GM12891 (cell line): ENCODE data around the gene MRPL28.

Experiments used
- DNase-seq: peaks from one replicate; pipeline ENCODE4 v3.0.0; 2011; ENCODE audit warnings: low spot score; ENCODE audit not compliant: insufficient read length
- FAIRE-seq: peaks from 2 replicates; lab custom pipeline; 2011; peaks lifted over from hg19 to GRCh38; lab: Jason Lieb, UNC
- PAX5 ChIP-seq: IDR thresholded peaks from 2 replicates; pipeline ENCODE4 v1.6.1; 2011; ENCODE audit warnings: low read length, moderate library complexity, mild to moderate bottlenecking; ENCODE audit not compliant: insufficient read depth, severe bottlenecking
- POLR2A ChIP-seq: IDR thresholded peaks from 2 replicates; pipeline ENCODE4 v1.6.1; 2011; ENCODE audit warnings: low read depth, low read length, control low read depth
- POLR2AphosphoS5 ChIP-seq: IDR thresholded peaks from 2 replicates; pipeline ENCODE4 v1.6.1; 2011; ENCODE audit warnings: low read depth, low read length, control low read depth
- POU2F2 ChIP-seq: IDR thresholded peaks from 2 replicates; pipeline ENCODE4 v1.6.1; 2011; ENCODE audit warnings: low read depth, mild to moderate bottlenecking, control low read depth, low read length, moderate library complexity
- SPI1 ChIP-seq: IDR thresholded peaks from 2 replicates; pipeline ENCODE4 v1.6.1; 2011; ENCODE audit warnings: low read depth, low read length, control low read depth
- TAF1 ChIP-seq: IDR thresholded peaks from 2 replicates; pipeline ENCODE4 v1.6.1; 2011; ENCODE audit warnings: low read depth, low read length, control low read depth

The MRPL28 gene

GRCh38 chr16:361341-361871, 8.9 kb downstream of the MRPL28 start:
- DNase-seq = no peak
- FAIRE-seq = peak; percentile 55
- TF ChIP-seq SPI1 (no peak), TAF1 (no peak), POLR2AphosphoS5 (no peak), PAX5 (no peak), POLR2A (no peak), POU2F2 (no peak)

- FAIRE-seq (no peak), DNase-seq (no peak)
- TF ChIP-seq PAX5 (no peak), POLR2A (no peak), POU2F2 (no peak), TAF1 (no peak)
These were observed 9.5 kb downstream of the MRPL28 start for GRCh38 chr16:360698-361336.

- DNase-seq (no peak), FAIRE-seq (no peak)
- no peak for TF ChIP-seq SPI1
These were observed 10.3 kb downstream of the MRPL28 start for GRCh38 chr16:359871-360697.

- DNase-seq = no peak
- no peak for TF ChIP-seq POLR2A
- TF ChIP-seq SPI1 = no peak
- TF ChIP-seq POU2F2 = no peak
- TF ChIP-seq PAX5 = no peak
- no peak for FAIRE-seq
These were observed 11.1 kb downstream of the MRPL28 start for GRCh38 chr16:359067-359763.

- DNase-seq (no peak), FAIRE-seq (no peak)
- no peak for TF ChIP-seq SPI1
- TF ChIP-seq POLR2A = no peak
- TF ChIP-seq TAF1 = no peak
- TF ChIP-seq POU2F2 = no peak
- no peak for TF ChIP-seq POLR2AphosphoS5
These were observed 13.6 kb downstream of the MRPL28 start for GRCh38 chr16:356741-357140.

- no peak for DNase-seq
- TF ChIP-seq POLR2A (no peak), POLR2AphosphoS5 (no peak), PAX5 (no peak), SPI1 (no peak), POU2F2 (no peak), TAF1 (no peak)
- FAIRE-seq = no peak
These were observed 15.3 kb downstream of the MRPL28 start for GRCh38 chr16:354971-355461.

DNA sequence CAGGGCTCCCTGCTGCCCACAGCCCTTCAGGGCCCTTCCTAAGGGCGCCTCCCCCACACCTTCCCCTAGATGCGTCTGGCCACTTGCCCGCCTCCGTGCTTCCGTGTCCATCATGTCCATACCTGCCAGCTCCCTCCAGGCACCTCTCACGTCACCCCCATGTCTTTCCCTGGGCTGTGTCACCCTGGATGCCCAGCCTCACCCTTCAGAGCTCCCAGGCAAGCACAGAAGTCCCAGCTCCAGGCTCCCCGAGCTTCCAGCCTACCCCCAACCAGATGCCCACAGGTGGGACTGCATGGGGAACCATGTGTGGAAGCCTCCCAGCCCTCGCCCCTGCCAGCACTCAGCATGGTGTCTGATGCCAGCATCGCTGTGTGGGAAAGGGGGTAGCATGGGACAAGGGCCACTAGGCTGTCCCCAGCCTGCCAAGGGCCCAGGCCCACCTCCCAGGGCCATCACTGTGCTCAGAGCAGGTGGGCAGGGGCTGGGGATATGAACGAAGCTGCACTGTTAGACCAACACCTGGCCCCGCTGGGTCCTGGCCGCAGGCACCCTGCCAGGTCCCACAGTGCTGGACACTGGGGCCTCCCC, 16.0 kb downstream of the MRPL28 start:
- TF ChIP-seq SPI1 (no peak), POLR2AphosphoS5 (no peak), POU2F2 (no peak), PAX5 (no peak), TAF1 (no peak), POLR2A (no peak)
- FAIRE-seq = no peak
- no peak for DNase-seq

- DNase-seq = no peak
- no peak for FAIRE-seq
- TF ChIP-seq SPI1 (no peak), POLR2A (no peak), POU2F2 (no peak), TAF1 (no peak), PAX5 (no peak), POLR2AphosphoS5 (no peak)
These were observed 16.7 kb downstream of the MRPL28 start for GRCh38 chr16:353404-354290.
